ENCODE data around the gene B3GAT1. TPM values are rescaled to one million over a fixed set of nuclear protein-coding genes. Genes with fewer than 3 reads are reported as not detected.

The B3GAT1 gene
- total RNA-seq, 1 donor from 2014 or later = 0.32 TPM

- intact Hi-C loops (cut with DNase I) = no loop called here
- H3K27ac ChIP-seq = no peak overlapping the region
- H3K27me3 ChIP-seq = no peaks in the 10 kb centered on the region
- no peak overlapping the region for H3K4me3 ChIP-seq
- H3K9me3 ChIP-seq = no peaks in the 10 kb centered on the region
- no peak for TF ChIP-seq CTCF (IDR thresholded peaks at IDR 0.05)
- H3K36me3 ChIP-seq = no peaks in the 10 kb centered on the region
- no peaks in the 10 kb centered on the region for H3K4me1 ChIP-seq
- no peak for DNase-seq (ENCODE audit: low spot score in 2 of 2)
Observed at GRCh38 chr11:134443246-134443645, 31.2 kb upstream of the B3GAT1 start.

GRCh38 chr11:134442246-134442645, 30.2 kb upstream of the B3GAT1 start:
- H3K4me1 ChIP-seq = no peaks in the 10 kb centered on the region
- H3K4me3 ChIP-seq = no peak overlapping the region
- intact Hi-C loops (cut with DNase I) = no loop called here
- H3K27ac ChIP-seq = no peak overlapping the region
- H3K9me3 ChIP-seq = no peaks in the 10 kb centered on the region
- H3K27me3 ChIP-seq = no peaks in the 10 kb centered on the region
- no peak for DNase-seq (ENCODE audit: low spot score in 2 of 2)
- H3K36me3 ChIP-seq = no peaks in the 10 kb centered on the region
- TF ChIP-seq CTCF (IDR thresholded peaks at IDR 0.05) = no peak

- H3K27ac ChIP-seq = no peak overlapping the region
- intact Hi-C loops (cut with DNase I) = no loop called here
- no peak for TF ChIP-seq CTCF (IDR thresholded peaks at IDR 0.05)
- DNase-seq (ENCODE audit: low spot score in 2 of 2) = no peak
- no peaks in the 10 kb centered on the region for H3K27me3 ChIP-seq
- no peak overlapping the region for H3K4me3 ChIP-seq
- H3K4me1 ChIP-seq = no peaks in the 10 kb centered on the region
- H3K9me3 ChIP-seq = no peaks in the 10 kb centered on the region
- H3K36me3 ChIP-seq = no peaks in the 10 kb centered on the region
Observed at GRCh38 chr11:134441706-134442105, 29.7 kb upstream of the B3GAT1 start.

GRCh38 chr11:134441281-134441680, 29.2 kb upstream of the B3GAT1 start:
- no peak for DNase-seq (ENCODE audit: low spot score in 2 of 2)

GRCh38 chr11:134440851-134441250, 28.8 kb upstream of the B3GAT1 start:
- no peak for DNase-seq (ENCODE audit: low spot score in 2 of 2)
- Histone ChIP-seq H3K9me3 (no peaks in the 10 kb centered on the region), H3K27me3 (no peaks in the 10 kb centered on the region)

More at GRCh38 chr11:134441281-134441680, 29.2 kb upstream of the B3GAT1 start:
- Histone ChIP-seq H3K4me3 (no peak overlapping the region), H3K27ac (no peak overlapping the region), H3K36me3 (no peaks in the 10 kb centered on the region), H3K27me3 (no peaks in the 10 kb centered on the region), H3K4me1 (no peaks in the 10 kb centered on the region), H3K9me3 (no peaks in the 10 kb centered on the region)
- TF ChIP-seq CTCF (IDR thresholded peaks at IDR 0.05) = no peak
- intact Hi-C loops (cut with DNase I) = no loop called here

More at GRCh38 chr11:134440851-134441250, 28.8 kb upstream of the B3GAT1 start:
- intact Hi-C loops (cut with DNase I) = no loop called here
- Histone ChIP-seq H3K4me3 (no peak overlapping the region), H3K4me1 (no peaks in the 10 kb centered on the region), H3K27ac (no peak overlapping the region), H3K36me3 (no peaks in the 10 kb centered on the region)
- TF ChIP-seq CTCF (IDR thresholded peaks at IDR 0.05) = no peak

All from ascending aorta (tissue), 2 donors.